H1 (cell line): Measurements from ENCODE around the gene FOXO1. TPM values are rescaled to one million over a fixed set of nuclear protein-coding genes. Genes with fewer than 3 reads are reported as not detected.

Source experiments
- CHD7 ChIP-seq: fragments of 300-600 bp; sonication (generic); IDR thresholded peaks from 2 replicates; pipeline ENCODE4 v1.7.1; 2012; ENCODE audit warnings: low read length, moderate library complexity, mild to moderate bottlenecking, inconsistent platforms; ENCODE audit not compliant: insufficient replicate concordance
- E2F6 ChIP-seq: IDR thresholded peaks from 2 replicates; pipeline ENCODE4 v1.6.1; 2012; ENCODE audit warnings: inconsistent platforms
- HDAC2 ChIP-seq, 2 experiments: fragments of 300-600 bp in 1 of 2; sonication (generic) in 1 of 2; IDR thresholded peaks; 2 replicates each; pipeline ENCODE4 v1.6.1; 2011 to 2012; ENCODE audit warnings: low read depth in 2 of 2, low read length in 2 of 2, mild to moderate bottlenecking in 2 of 2, moderate library complexity in 2 of 2, borderline replicate concordance in 1 of 2, inconsistent platforms in 1 of 2
- HDAC6 ChIP-seq: IDR thresholded peaks from one replicate; pipeline ENCODE4 v1.7.1; 2012; ENCODE audit warnings: low read depth, mild to moderate bottlenecking, inconsistent platforms, low read length, moderate library complexity
- RNF2 ChIP-seq: fragments of 200-900, 300-1000 bp; sonication (generic); IDR thresholded peaks from 2 replicates; pipeline ENCODE4 v1.7.1; 2016; ENCODE audit warnings: borderline replicate concordance, low read depth, mild to moderate bottlenecking, antibody characterized with exemption, low read length; ENCODE audit not compliant: poor library complexity, severe bottlenecking; ENCODE audit errors: missing control alignments
- SP1 ChIP-seq: IDR thresholded peaks from 2 replicates; pipeline ENCODE4 v1.6.1; 2011; ENCODE audit warnings: low read depth, low read length
- SP4 ChIP-seq: IDR thresholded peaks from 2 replicates; pipeline ENCODE4 v1.6.1; 2012; ENCODE audit warnings: low read length, inconsistent platforms
- SUZ12 ChIP-seq: fragments of 200-600 bp; sonication (generic); IDR thresholded peaks from 2 replicates; pipeline ENCODE4 v1.6.1; 2012; ENCODE audit warnings: mild to moderate bottlenecking, inconsistent platforms, low read length, moderate library complexity, mixed read lengths
- TEAD4 ChIP-seq: IDR thresholded peaks from 2 replicates; pipeline ENCODE4 v1.6.1; 2012; ENCODE audit warnings: low read depth, low read length, inconsistent platforms, mixed read lengths
- polyA plus RNA-seq, 7 experiments: library from polyadenylated mRNA; depleted of rRNA in 3 of 7; stranded (reverse) in 5 of 7; unstranded in 2 of 7; fragments of >200 nt in 5 of 7; fragments of 200-250 nt in 2 of 7; gene quantifications; 1 replicate in 5 of 7; 2 replicates in 1 of 7; 4 replicates in 1 of 7; pipeline versions ENCODE4 v1.2.1 to v1.2.3, GENCODE V29; 2011 to 2013; ENCODE audit warnings: missing spikeins in 2 of 7, mixed read lengths in 2 of 7
- total RNA-seq: library from RNA; stranded (reverse); fragmentation: NEBNext Ultra II Directional; extraction: Animal tissue kit (Norgen Biotek cat#: 25700); gene quantifications from 2 replicates; pipeline ENCODE4 v1.2.1, GENCODE V29; 2021

FOXO1 gene
- total and polyA plus RNA-seq, 2 of the 8 experiments (the other 6 are each of a cell fraction or from before 2014, with no cell fraction given) = 35.3 to 56.9 TPM

- TF ChIP-seq CHD7 (no peak), E2F6 (no peak), SP1 (no peak), SP4 (no peak), SUZ12 (no peak), HDAC2 (IDR thresholded peaks at IDR 0.05; ENCODE audit: borderline replicate concordance in 1 of 2, low read depth in 2 of 2, low read length in 2 of 2) (no peak), TEAD4 (no peak), HDAC6 (no peak), RNF2 (no peak)
Measured at GRCh38 chr13:40547591-40548315, 118.7 kb downstream of the FOXO1 start (continued).
